HG02885 (cell line): ENCODE data around the gene GAS2L1.

Source experiments
- ATAC-seq: cut with Tn5 transposase; IDR thresholded peaks from one replicate; pipeline ENCODE4 v1.9.1; 2021; ENCODE audit warnings: mild to moderate bottlenecking; ENCODE audit not compliant: unreplicated experiment, poor library complexity

GAS2L1 gene

GRCh38 chr22:29323641-29324040 lies 17.2 kb downstream of the GAS2L1 start:
- ATAC-seq = no peak

DNA sequence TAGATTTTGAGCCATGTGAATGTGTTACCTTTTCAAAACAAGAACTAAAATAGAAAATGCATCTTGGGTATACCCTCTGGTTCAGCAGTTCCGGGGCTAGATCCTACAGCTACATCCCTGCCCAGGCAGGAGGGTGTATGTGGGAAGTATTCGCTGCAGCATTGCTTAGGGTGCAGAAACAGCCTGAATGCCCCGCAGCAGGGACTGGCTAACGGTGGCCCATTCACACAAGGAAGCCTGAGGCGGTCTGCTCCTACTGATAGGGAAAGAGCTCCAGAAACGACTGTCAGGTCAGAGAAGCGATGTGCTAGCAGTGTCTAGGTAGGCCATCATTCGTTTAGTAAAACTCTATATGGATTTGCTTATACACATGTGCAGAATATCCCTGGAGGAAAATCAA lies 18.9 kb downstream of the GAS2L1 start:
- no peak for ATAC-seq

GRCh38 chr22:29325785-29326315 lies 19.4 kb downstream of the GAS2L1 start:
- no peak for ATAC-seq

DNA sequence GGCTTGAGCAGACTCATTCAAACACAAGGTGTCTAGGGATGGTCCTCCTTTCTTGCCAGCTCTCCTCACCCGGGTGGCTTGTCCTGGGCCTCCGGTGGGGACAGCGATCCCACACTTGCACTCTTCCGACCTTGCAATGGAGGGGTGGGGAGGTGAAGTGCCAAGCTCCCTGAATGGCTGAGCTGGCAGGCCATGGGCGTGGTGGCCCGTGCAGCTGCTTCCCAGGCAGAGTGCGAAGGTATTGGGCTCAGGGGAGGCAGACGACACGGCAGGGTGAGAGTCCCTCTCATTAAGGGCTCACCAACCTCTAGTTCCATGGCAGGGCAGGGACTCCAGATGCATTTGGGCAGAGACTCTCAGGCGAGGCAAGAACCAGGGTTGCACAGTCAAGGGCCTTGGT lies 20.0 kb downstream of the GAS2L1 start:
- no peak for ATAC-seq

- ATAC-seq = no peak
Observed at GRCh38 chr22:29327089-29327764, 20.8 kb downstream of the GAS2L1 start.

GRCh38 chr22:29328055-29328454 lies 21.6 kb downstream of the GAS2L1 start:
- ATAC-seq = no peak

DNA sequence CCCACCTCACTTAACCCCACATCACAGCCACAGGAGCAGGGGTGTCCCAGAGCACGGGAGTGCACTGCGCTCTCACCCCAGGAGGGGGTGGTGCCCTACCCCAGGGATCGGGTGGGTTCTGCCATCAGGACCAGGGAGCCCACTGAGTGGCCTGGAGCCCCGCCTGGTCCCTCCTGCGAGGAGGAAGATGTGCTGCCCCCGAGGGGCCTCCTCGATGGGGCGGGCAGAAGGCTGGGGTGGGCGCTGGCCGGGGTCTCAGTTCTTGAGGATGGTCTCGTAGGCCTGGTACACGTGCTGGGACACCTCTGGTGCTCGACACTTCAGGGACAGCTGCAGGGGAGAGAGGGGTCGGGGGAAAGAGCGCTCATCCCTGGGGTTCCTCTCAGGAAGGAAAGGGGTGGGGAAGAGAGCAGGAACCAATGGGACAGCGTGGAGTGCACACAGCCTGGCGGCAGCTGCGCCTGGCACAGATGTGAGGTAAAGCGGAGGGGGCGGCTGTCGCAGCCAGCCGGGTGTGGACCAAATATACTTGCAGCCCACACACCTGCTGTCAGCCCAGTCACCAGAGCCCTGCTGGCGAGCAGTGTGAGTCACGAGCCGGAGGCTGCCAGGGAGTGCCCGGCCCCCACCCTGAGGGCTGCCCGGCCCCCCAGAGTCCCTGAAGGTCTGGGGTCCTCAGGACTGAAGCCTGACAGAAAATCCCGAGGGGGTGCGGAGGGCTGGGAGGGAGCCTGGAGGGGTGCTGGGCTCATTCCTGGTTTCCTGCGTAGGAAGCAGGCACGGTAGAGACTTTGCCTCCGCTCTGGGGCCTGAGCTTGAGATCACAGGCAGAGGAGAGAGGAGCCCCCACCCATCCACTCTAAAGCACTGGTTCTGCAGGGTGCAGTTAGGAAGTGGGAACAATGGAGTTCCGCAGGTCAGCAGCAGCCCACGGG lies 22.4 kb downstream of the GAS2L1 start:
- ATAC-seq = no peak

GRCh38 chr22:29329581-29329980 lies 23.1 kb downstream of the GAS2L1 start:
- no peak for ATAC-seq

DNA sequence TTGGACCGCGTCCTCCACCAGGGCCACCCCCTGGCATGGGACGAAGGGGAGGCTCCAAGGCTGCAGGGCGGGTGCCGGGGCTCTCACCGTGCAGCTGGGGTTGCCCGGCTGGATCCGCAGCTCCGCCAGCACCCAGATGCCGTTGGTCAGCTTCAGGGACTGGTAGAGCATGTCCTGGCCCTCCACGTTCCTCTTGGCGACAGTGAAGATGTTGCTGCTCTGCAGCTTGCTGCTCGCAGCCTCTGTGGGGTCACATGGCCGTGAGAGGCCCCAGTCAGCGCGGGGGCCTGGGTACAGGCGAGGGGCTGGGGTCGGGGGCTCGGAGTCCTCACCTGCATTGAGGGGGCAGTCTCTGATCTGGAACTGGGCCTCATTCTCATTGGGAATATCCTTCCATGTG lies 23.8 kb downstream of the GAS2L1 start:
- no peak for ATAC-seq

DNA sequence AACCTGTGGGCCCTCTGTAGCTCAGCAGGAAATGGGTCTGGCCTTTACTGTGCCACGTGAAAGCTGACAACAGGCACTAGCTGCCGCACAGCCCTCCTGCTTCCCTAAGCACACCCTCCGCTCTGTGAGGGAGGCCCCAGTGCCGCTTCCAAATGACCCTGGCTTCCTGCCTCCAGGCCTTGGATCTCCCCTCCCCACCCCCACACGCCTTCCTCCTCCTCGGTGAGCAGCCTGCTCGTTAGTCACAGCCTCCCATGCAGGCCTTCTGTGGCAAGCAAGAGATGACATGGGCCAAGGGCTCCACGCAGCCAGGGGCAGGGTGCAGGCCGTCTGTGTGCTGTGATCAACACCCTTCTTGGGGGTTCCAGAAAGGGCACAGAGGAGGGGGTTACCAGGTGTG lies 24.3 kb downstream of the GAS2L1 start:
- no peak for ATAC-seq

DNA sequence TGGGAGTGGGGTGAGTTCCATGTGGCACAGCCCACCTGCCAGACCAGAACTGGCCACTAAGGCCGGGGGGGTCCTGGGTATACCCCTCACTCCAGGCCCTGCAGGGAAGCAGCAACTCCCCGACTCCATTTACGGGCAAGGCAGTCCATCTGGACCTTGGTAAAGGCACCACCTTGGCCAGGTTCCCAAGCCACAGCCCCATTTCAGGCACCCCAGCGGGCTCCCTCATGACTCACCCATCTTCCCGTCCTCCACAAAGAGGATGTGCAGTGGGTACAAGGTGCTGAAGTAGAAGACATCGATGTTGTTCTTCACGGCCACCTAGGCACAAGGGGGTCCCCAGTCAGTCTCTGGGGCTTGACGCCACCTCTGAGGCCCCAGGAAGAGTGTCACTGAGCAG lies 24.8 kb downstream of the GAS2L1 start:
- no peak for ATAC-seq

DNA sequence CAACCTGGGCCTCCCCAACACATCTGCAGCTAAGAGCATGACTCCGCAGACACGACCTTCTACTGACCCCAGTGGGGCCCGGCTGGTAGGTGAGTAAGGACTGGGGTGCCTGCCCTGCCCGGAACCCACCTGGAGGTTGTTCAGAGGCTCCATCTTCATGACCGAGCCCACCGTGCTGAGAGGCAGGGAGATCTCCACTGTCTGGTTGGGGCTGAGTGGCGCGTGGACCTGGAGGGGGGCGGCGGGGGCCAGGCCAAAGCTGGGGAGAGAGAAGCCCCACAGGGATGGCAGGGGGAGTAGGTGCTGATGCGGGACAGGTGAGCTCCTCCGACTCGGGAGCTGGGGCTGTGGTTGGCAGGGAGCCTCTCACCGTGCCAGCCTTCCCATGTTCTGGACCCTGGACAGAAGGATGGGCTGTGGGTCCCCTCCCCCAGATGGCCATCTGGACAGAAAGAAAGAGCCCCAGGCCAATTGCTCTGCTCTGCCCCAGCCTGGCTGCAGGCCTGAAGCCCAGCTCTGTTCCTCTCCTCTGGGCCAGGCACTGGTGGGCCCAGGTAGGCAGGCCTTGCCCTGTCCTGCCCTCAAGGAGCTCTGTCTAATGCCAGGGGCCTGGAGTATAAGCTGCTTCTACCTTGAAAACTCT lies 25.3 kb downstream of the GAS2L1 start:
- ATAC-seq = no peak

GRCh38 chr22:29332886-29333496 lies 26.5 kb downstream of the GAS2L1 start:
- no peak for ATAC-seq

GRCh38 chr22:29334148-29334547 lies 27.7 kb downstream of the GAS2L1 start:
- ATAC-seq = no peak

- ATAC-seq = no peak
Observed at GRCh38 chr22:29334696-29335344, 28.4 kb downstream of the GAS2L1 start.

GRCh38 chr22:29335656-29336055 lies 29.2 kb downstream of the GAS2L1 start:
- no peak for ATAC-seq

DNA sequence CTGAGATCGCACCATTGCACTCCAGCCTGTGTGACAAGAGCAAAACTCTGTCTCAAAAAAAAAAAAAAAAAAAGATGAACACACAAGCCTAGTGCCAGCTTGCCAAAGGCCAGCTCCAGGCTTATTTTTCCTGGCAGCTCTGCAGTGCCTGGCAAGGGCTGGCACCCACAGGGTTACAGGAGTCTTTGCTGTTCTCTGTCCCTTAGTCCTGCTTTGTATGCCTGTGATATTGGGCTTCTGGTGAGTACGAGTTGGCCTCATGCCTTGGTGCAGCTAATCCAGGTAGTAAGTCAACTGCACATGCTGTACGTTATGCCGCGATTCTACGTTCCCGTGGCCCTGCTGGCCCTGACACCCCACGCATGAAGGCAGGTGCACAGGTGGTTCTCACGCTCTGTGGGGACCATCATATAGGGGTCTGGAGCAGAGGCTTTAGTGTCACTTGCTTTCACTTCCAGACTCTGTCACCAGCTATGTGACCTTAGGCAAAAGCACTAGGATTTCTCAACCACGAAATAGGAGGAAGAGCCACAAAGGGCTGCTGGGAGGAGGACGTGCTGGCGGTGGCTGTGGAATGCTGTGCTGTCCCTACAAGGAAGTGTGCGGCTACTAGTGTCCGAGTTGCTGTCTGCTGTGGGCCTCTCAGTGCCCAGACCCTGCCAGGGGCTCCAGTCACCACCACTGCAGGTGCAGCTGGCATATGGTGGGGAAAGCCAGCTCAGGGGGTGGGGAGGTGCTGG lies 30.5 kb downstream of the GAS2L1 start:
- ATAC-seq = no peak

DNA sequence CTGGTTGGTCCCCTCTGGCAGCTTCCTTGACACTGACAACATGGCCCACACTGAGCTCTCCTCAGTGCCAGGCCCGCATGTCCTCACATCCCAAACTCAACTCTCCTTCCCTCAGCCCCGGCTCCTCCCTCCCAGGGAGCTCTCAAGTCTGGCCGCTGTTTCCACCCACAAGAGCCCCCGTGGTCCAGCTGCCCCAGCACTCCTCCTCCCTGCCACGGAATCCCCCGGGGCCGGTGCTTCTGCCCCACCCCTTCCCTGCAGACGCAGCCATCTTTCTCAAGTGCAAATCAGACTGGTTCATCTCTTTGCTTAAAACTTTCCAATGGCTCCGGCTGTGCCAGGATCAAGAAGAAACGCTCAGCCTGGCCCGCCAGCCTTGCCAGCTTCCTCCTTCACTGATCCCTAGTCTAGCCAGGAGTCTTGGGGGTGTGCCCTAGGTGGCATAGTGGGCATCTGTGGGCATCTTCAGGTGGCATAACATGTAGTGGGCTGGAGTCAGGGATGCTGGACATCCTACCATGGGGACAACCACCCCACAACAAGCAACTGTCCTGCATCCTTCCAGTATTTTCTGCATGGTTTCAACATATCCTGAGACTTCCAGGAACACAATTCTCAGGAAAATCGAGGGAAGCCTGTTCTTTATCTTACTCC lies 31.3 kb downstream of the GAS2L1 start:
- no peak for ATAC-seq

DNA sequence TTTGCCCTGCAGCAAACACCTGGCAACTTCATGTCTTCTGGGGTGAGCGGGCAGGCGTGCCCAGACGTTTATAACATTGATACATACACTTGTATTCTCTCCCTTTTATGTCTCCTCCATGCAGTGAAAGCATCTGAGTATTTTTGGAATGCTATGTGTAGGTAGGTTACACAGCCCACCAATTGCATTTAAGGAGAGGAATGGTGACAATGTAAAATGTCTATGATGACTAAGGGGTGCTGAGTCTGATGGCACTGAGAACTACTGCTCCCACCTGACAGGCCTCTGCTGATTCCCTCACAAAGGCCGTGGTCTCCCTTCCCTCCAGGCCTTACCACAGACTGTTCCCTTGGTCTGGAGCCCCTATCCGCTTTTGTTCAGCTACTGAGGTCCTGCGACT lies 31.9 kb downstream of the GAS2L1 start:
- ATAC-seq = no peak
